Mesendoderm (in vitro differentiated cells): Measurements from ENCODE around the gene MGAT3.
"Not testable (repeated sequence)": the region's sequence is repeated elsewhere in the genome, so short reads cannot be mapped to it uniquely, and the experiment has no call there.

ENCODE experiments used
- DNase-seq: peaks from one replicate; pipeline ENCODE4 v3.0.0; 2013
- H2AK5ac ChIP-seq: 2 replicates; pipeline ENCODE4 v1.6.1; 2013; ENCODE audit warnings: low read length, inconsistent platforms
- H2BK120ac ChIP-seq: 2 replicates; pipeline ENCODE4 v1.6.1; 2013; ENCODE audit warnings: low read depth, mild to moderate bottlenecking, low read length, moderate library complexity, mixed read lengths
- H2BK15ac ChIP-seq: replicated peaks from 2 replicates; pipeline ENCODE4 v1.6.1; 2013; ENCODE audit warnings: low read depth, mild to moderate bottlenecking, moderate library complexity
- H2BK5ac ChIP-seq: 2 replicates; pipeline ENCODE4 v1.6.1; 2013; ENCODE audit warnings: low read length, inconsistent platforms
- H3K18ac ChIP-seq: 2 replicates; pipeline ENCODE4 v1.6.1; 2013; ENCODE audit warnings: mild to moderate bottlenecking, low read length, mixed read lengths
- H3K23ac ChIP-seq: one replicate; pipeline ENCODE4 v1.6.1; 2013; ENCODE audit warnings: low read length
- H3K27ac ChIP-seq: 2 replicates; pipeline ENCODE4 v1.5.1; 2013; ENCODE audit warnings: low read depth, mild to moderate bottlenecking, inconsistent platforms, low read length, moderate library complexity
- H3K27me3 ChIP-seq: 2 replicates; pipeline ENCODE4 v1.6.1; 2013; ENCODE audit warnings: low read length, control low read depth, mild to moderate bottlenecking, inconsistent platforms; ENCODE audit not compliant: insufficient read depth, poor library complexity
- H3K36me3 ChIP-seq: 2 replicates; pipeline ENCODE4 v1.6.1; 2013; ENCODE audit warnings: low read length, inconsistent platforms; ENCODE audit not compliant: control insufficient read depth, insufficient read depth
- H3K4ac ChIP-seq: one replicate; pipeline ENCODE4 v1.6.1; 2013; ENCODE audit warnings: low read depth, mild to moderate bottlenecking, low read length, moderate library complexity
- H3K4me1 ChIP-seq: 2 replicates; pipeline ENCODE4 v1.6.1; 2013; ENCODE audit warnings: low read depth, low read length, inconsistent platforms; ENCODE audit not compliant: control insufficient read depth
- H3K4me2 ChIP-seq: 2 replicates; pipeline ENCODE4 v1.6.1; 2013; ENCODE audit warnings: low read length
- H3K4me3 ChIP-seq: 2 replicates; pipeline ENCODE4 v1.5.1; 2013; ENCODE audit warnings: mild to moderate bottlenecking, low read length
- H3K56ac ChIP-seq: one replicate; pipeline ENCODE4 v1.6.1; 2013; ENCODE audit warnings: low read length
- H3K79me1 ChIP-seq: 2 replicates; pipeline ENCODE4 v1.6.1; 2013; ENCODE audit warnings: low read length, inconsistent platforms
- H3K79me2 ChIP-seq: 2 replicates; pipeline ENCODE4 v1.6.1; 2013; ENCODE audit warnings: mild to moderate bottlenecking, low read length; ENCODE audit not compliant: control insufficient read depth, insufficient read depth
- H3K9ac ChIP-seq: 2 replicates; pipeline ENCODE4 v1.6.1; 2013; ENCODE audit warnings: low read length, inconsistent platforms
- H4K5ac ChIP-seq: one replicate; pipeline ENCODE4 v1.6.1; 2013; ENCODE audit warnings: low read length
- H4K8ac ChIP-seq: one replicate; pipeline ENCODE4 v1.6.1; 2013; ENCODE audit warnings: low read depth, mild to moderate bottlenecking, control low read depth, low read length, moderate library complexity
- WGBS: extraction: QIAGEN DNeasy Blood & Tissue Kit; methylation state at CpG from one replicate; pipeline ENCODE4 v1.1.7; 2013; ENCODE audit warnings: low lambda C conversion rate, missing lambda C conversion rate; ENCODE audit not compliant: insufficient coverage; ENCODE audit errors: extremely low coverage; 5-methylcytosine and 5-hydroxymethylcytosine counted together

MGAT3 gene

DNA sequence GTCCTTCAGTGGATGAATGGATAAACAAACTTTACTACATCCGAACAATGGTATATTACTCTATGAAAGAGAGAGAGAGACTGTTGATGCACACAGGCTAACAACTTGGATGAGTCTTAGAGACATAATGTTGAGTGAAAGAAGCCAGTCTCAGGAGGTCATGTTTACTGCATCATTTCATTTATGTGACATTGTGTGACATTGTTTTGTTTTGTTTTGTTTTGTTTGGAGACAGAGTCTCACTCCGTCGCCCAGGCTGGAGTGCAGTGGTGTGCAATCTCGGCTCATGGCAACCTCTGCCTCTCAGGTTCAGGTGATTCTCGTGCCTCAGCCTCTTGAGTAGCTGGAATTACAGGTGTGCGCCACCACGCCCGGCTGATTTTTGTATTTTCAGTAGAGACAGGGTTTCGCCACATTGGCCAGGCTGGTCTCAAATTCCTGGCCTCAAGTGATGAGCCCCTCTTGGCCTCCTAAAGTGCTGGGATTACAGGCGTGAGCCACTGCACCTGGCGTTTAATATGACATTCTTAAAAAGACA lies 44.9 kb upstream of the MGAT3 start:
- not testable (repeated sequence) for H3K27me3 ChIP-seq, H3K56ac ChIP-seq, H2BK5ac ChIP-seq, H3K27ac ChIP-seq, H3K18ac ChIP-seq, H3K36me3 ChIP-seq, H3K79me2 ChIP-seq, H2AK5ac ChIP-seq, H3K79me1 ChIP-seq, H2BK120ac ChIP-seq, H4K8ac ChIP-seq, H2BK15ac ChIP-seq, H3K23ac ChIP-seq, H3K9ac ChIP-seq, H3K4me3 ChIP-seq, H3K4me2 ChIP-seq, H4K5ac ChIP-seq, H3K4me1 ChIP-seq, H3K4ac ChIP-seq, DNase-seq
- WGBS = no CpG with 5 or more reads among the region's 11 CpGs

DNA sequence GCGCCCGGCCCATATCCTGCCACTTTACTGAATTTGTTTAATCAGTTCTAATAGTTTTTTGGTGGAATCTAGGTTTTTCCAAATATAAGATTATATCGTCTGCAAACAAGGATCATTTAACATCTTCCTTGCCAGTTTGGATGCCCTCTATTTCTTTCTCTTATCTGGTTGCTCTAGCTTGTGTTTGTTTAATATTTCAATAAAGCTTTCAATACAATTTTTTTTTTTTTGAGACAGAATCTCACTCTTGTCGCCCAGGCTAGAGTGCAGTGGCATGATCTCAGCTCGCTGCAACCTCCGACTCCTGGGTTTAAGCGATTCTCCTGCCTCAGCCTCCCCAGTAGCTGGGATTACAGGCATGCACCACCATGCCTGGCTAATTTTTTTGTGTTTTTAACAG lies 43.6 kb upstream of the MGAT3 start:
- not testable (repeated sequence) for H4K5ac ChIP-seq, H3K23ac ChIP-seq, DNase-seq, H3K18ac ChIP-seq, H2BK5ac ChIP-seq, H3K9ac ChIP-seq, H3K4me2 ChIP-seq, H3K79me2 ChIP-seq, H3K56ac ChIP-seq, H3K4me1 ChIP-seq, H2AK5ac ChIP-seq, H3K79me1 ChIP-seq, H2BK120ac ChIP-seq, H3K27ac ChIP-seq, H2BK15ac ChIP-seq, H3K4me3 ChIP-seq, H3K27me3 ChIP-seq, H3K36me3 ChIP-seq, H3K4ac ChIP-seq, H4K8ac ChIP-seq
- no CpG with 5 or more reads among the region's 7 CpGs for WGBS

DNA sequence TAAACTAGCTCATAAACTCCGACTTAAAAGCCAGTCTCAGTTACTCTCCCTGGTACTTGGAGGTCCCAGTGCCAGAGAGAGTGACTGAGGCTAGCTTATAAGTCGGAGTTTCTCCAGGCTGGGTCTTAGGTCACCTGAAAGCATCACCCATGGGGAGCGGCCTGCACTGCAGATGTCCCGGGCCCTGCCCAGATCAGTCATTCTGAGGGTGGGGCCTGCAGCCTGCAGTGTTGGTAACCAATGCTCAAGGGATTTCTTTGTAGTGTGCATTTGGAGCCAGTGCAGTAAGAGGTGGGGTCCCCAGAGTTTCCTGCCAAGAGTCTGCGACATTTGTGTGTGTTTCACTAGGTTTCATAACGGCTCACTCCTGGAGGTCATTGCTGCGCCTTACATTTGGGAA lies 42.4 kb upstream of the MGAT3 start:
- Histone ChIP-seq H3K9ac (no peak overlapping the region), H3K4me1 (no peaks in the 10 kb centered on the region), H3K79me2 (no peaks in the 10 kb centered on the region), H3K23ac (no peak overlapping the region), H2BK5ac (no peak overlapping the region), H3K27me3 (no peaks in the 10 kb centered on the region), H2BK120ac (no peak overlapping the region), H4K5ac (no peak overlapping the region), H3K79me1 (no peaks in the 10 kb centered on the region), H3K4ac (no peak overlapping the region), H3K36me3 (no peaks in the 10 kb centered on the region), H2BK15ac (no peak overlapping the region), H3K56ac (no peak overlapping the region), H3K27ac (no peak overlapping the region), H3K18ac (no peak overlapping the region), H4K8ac (no peak overlapping the region), H3K4me3 (no peak overlapping the region), H3K4me2 (no peak overlapping the region), H2AK5ac (no peak overlapping the region)
- WGBS = no CpG with 5 or more reads among the region's 7 CpGs
- DNase-seq = no peak

DNA sequence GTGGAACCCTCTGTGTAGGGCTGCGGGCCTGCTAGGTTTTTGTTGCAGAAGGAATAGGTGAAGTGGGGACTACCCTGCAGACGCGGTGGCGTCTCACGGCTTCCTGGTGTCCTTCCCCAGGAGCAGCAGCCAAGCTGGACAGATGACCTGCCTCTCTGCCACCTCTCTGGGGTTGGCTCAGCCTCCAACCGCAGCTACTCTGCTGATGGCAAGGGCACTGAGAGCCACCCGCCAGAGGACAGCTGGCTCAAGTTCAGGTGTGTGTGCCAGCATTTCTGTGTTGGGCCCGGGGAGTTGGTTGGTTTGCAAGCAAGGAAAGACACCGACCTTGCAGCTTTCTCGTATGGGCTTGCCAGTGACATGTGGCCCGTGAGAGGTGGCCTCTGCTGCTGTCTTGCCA lies 41.9 kb upstream of the MGAT3 start:
- Histone ChIP-seq H2BK120ac (no peak overlapping the region), H4K8ac (no peak overlapping the region), H2AK5ac (no peak overlapping the region), H3K79me2 (no peaks in the 10 kb centered on the region), H3K27me3 (no peaks in the 10 kb centered on the region), H3K4me2 (no peak overlapping the region), H3K23ac (no peak overlapping the region), H2BK15ac (no peak overlapping the region), H3K9ac (no peak overlapping the region), H3K27ac (no peak overlapping the region), H3K18ac (no peak overlapping the region), H3K36me3 (no peaks in the 10 kb centered on the region), H3K79me1 (no peaks in the 10 kb centered on the region), H3K56ac (no peak overlapping the region), H4K5ac (no peak overlapping the region), H3K4me3 (no peak overlapping the region), H2BK5ac (no peak overlapping the region), H3K4me1 (no peaks in the 10 kb centered on the region), H3K4ac (no peak overlapping the region)
- WGBS = no CpG with 5 or more reads among the region's 11 CpGs
- DNase-seq = no peak

DNA sequence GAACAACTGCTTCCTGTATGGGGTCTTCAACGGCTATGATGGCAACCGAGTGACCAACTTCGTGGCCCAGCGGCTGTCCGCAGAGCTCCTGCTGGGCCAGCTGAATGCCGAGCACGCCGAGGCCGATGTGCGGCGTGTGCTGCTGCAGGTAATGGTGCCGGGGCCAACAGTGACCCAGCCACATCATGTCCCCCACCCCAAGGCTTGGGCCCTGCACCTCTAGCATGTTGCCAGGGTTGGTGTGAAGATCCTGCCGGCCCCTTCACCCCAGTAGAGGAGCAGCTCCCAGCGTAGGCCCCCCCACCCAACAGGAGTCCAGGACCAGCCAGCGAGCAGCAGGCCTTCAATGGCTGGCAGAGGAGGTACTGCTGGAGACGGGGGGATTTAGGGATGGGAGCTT lies 41.3 kb upstream of the MGAT3 start:
- Histone ChIP-seq H3K4me3 (no peak overlapping the region), H2BK15ac (no peak overlapping the region), H3K36me3 (no peaks in the 10 kb centered on the region), H4K8ac (no peak overlapping the region), H3K4me2 (no peak overlapping the region), H3K56ac (no peak overlapping the region), H3K27ac (no peak overlapping the region), H3K27me3 (no peaks in the 10 kb centered on the region), H3K4me1 (no peaks in the 10 kb centered on the region), H4K5ac (no peak overlapping the region), H2BK120ac (no peak overlapping the region), H3K18ac (no peak overlapping the region), H2BK5ac (no peak overlapping the region), H2AK5ac (no peak overlapping the region), H3K23ac (no peak overlapping the region), H3K79me1 (no peaks in the 10 kb centered on the region), H3K9ac (no peak overlapping the region), H3K4ac (no peak overlapping the region), H3K79me2 (no peaks in the 10 kb centered on the region)
- no CpG with 5 or more reads among the region's 16 CpGs for WGBS
- DNase-seq = no peak

DNA sequence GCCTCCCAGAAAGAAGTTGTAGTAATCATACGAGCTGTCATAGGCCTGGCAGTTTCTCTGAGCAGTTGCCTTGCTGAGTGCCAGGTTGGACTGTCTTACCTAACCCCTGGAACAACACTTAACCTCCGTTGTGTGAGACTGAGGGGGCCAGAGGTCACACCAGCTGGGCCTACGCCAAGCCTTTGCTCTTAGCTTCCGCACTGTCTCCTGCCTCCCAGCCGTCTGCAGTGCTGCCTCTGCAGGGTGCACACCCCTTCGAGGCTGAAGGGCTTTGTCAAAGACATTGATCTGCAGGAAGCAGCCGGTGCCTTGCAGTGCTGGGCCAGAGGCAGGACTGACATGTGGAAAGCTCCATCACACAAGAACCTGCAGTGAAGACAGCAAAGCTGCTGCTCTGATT lies 40.5 kb upstream of the MGAT3 start:
- Histone ChIP-seq H3K56ac (no peak overlapping the region), H2BK120ac (no peak overlapping the region), H3K79me1 (no peaks in the 10 kb centered on the region), H4K8ac (no peak overlapping the region), H2AK5ac (no peak overlapping the region), H3K27ac (no peak overlapping the region), H3K4me1 (no peaks in the 10 kb centered on the region), H3K18ac (no peak overlapping the region), H3K27me3 (no peaks in the 10 kb centered on the region), H3K4ac (no peak overlapping the region), H2BK15ac (no peak overlapping the region), H3K23ac (no peak overlapping the region), H3K4me3 (no peak overlapping the region), H3K36me3 (no peaks in the 10 kb centered on the region), H3K9ac (no peak overlapping the region), H3K79me2 (no peaks in the 10 kb centered on the region), H4K5ac (no peak overlapping the region), H3K4me2 (no peak overlapping the region), H2BK5ac (no peak overlapping the region)
- DNase-seq = no peak
- no CpG with 5 or more reads among the region's 7 CpGs for WGBS
